DOHH2 (cell line): ENCODE data around the gene ZNRF4.

Experiments used
- EZH2phosphoT487 ChIP-seq: fragments of 200-600 bp; sonication (generic); IDR thresholded peaks from 2 replicates; pipeline ENCODE4 v1.6.1; 2017; ENCODE audit warnings: borderline replicate concordance, mild to moderate bottlenecking, antibody characterized with exemption, low read length, moderate library complexity, mixed read lengths
- TF ChIP-seq, protein P1 (sequence below): fragments of 200-600 bp; sonication (generic); IDR thresholded peaks from one replicate; pipeline ENCODE4 v1.5.1; 2014; ENCODE audit warnings: antibody characterized with exemption, mild to moderate bottlenecking, low read depth, low read length; ENCODE audit not compliant: poor library complexity, severe bottlenecking

DNA sequence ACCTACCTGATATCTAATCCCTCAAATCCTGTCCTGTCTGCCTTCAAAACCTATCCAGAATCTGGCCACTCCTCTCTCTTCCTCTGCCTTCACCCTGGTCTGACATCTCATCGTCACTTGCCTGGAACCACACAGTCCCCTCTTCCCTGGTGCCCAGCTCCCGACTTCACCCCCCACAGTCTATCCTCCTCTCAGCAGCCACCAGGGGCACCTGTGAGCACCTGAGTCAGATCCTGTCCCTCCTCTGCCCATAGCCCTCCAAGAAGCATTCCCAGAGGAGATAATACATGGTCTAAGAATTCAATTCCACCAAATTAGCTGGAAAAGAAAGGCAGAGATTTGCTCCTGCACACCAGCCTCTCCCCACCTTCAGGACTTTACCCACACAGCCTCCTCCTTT, 48.9 kb downstream of the ZNRF4 start:
- TF ChIP-seq, protein P1, sequence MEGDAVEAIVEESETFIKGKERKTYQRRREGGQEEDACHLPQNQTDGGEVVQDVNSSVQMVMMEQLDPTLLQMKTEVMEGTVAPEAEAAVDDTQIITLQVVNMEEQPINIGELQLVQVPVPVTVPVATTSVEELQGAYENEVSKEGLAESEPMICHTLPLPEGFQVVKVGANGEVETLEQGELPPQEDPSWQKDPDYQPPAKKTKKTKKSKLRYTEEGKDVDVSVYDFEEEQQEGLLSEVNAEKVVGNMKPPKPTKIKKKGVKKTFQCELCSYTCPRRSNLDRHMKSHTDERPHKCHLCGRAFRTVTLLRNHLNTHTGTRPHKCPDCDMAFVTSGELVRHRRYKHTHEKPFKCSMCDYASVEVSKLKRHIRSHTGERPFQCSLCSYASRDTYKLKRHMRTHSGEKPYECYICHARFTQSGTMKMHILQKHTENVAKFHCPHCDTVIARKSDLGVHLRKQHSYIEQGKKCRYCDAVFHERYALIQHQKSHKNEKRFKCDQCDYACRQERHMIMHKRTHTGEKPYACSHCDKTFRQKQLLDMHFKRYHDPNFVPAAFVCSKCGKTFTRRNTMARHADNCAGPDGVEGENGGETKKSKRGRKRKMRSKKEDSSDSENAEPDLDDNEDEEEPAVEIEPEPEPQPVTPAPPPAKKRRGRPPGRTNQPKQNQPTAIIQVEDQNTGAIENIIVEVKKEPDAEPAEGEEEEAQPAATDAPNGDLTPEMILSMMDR: peak; percentile 40
- TF ChIP-seq EZH2phosphoT487: no peak
